B cell (primary cell): ENCODE measurements around the gene RUBCNL. TPM values are rescaled to one million over a fixed set of nuclear protein-coding genes. Genes with fewer than 3 reads are reported as not detected.

Experiments
- ATAC-seq: fragments of 200-7000 bp; cut with Tn5 transposase; one replicate; pipeline ENCODE4 v1.10.0; 2021; ENCODE audit warnings: low read depth, mild to moderate bottlenecking, moderate number of reproducible peaks, moderate library complexity
- CTCF ChIA-PET: fragments of 350-600 bp; sonication (Branson Sonifier 250); formaldehyde crosslinking; loops from one replicate; lab custom pipeline; 2021; ENCODE audit warnings: antibody characterized with exemption, inconsistent platforms; lab: Charles Lee
- POLR2A ChIA-PET: fragments of 350-600 bp; sonication (Branson Sonifier 250); formaldehyde crosslinking; loops from one replicate; lab custom pipeline; 2021; ENCODE audit warnings: antibody characterized with exemption; lab: Charles Lee
- DNase-seq: peaks from one replicate; pipeline ENCODE4 v3.0.0; 2013
- H2AFZ ChIP-seq: 2 replicates; pipeline ENCODE4 v1.6.1; 2012; ENCODE audit warnings: mild to moderate bottlenecking, low read depth, low read length; ENCODE audit not compliant: insufficient read depth, poor library complexity, severe bottlenecking
- H3K27ac ChIP-seq, 2 donors: 1 replicate in 1 of 2; 2 replicates in 1 of 2; pipeline ENCODE4 v1.5.1; 2012 to 2013; ENCODE audit warnings: low read length in 2 of 2, mild to moderate bottlenecking in 2 of 2, moderate library complexity in 1 of 2
- H3K27me3 ChIP-seq, 4 experiments: fragments of 200-600 bp in 1 of 4; sonication (generic) in 1 of 4; replicated peaks in 1 of 4; 1 replicate in 2 of 4; 2 replicates in 2 of 4; pipeline versions ENCODE4 v1.6.1 to v1.7.0; 2013 to 2016; ENCODE audit warnings: low read length in 3 of 4, mild to moderate bottlenecking in 2 of 4, mixed read lengths in 1 of 4, moderate library complexity in 1 of 4; ENCODE audit not compliant: insufficient read depth in 4 of 4, control insufficient read depth in 3 of 4; ENCODE audit errors: control extremely low read depth in 1 of 4
- H3K36me3 ChIP-seq, 2 experiments: replicated peaks in 1 of 2; 1 replicate in 1 of 2; 2 replicates in 1 of 2; pipeline versions ENCODE4 v1.6.1 to v1.7.1; 2013; ENCODE audit warnings: low read length in 1 of 2; ENCODE audit not compliant: insufficient read depth in 2 of 2, control insufficient read depth in 1 of 2; ENCODE audit errors: control extremely low read depth in 1 of 2, extremely low read depth in 1 of 2
- H3K4me1 ChIP-seq, 2 donors: fragments of 200-600 bp in 1 of 2; sonication (generic) in 1 of 2; 1 replicate in 1 of 2; 2 replicates in 1 of 2; pipeline versions ENCODE4 v1.5.1 to v1.6.1; 2013 to 2017; ENCODE audit warnings: low read length in 2 of 2; ENCODE audit not compliant: control insufficient read depth in 2 of 2, insufficient read depth in 2 of 2
- H3K4me2 ChIP-seq: replicated peaks from 2 replicates; pipeline ENCODE3; 2012; ENCODE audit warnings: mild to moderate bottlenecking, low read depth, low read length; ENCODE audit not compliant: poor library complexity, severe bottlenecking
- H3K4me3 ChIP-seq, 5 experiments: fragments of 200-600 bp in 1 of 5; sonication (generic) in 1 of 5; 1 replicate in 3 of 5; 2 replicates in 2 of 5; pipeline versions ENCODE4 v1.5.1 to v1.7.0; 2011 to 2016; ENCODE audit warnings: low read length in 4 of 5, mild to moderate bottlenecking in 4 of 5, low read depth in 2 of 5, control low read depth in 1 of 5, moderate library complexity in 1 of 5; ENCODE audit not compliant: insufficient read depth in 1 of 5; ENCODE audit errors: control extremely low read depth in 1 of 5, extremely low read depth in 1 of 5
- H3K79me2 ChIP-seq: fragments of 200-600 bp; sonication (generic); one replicate; pipeline ENCODE4 v1.6.0; 2016; ENCODE audit warnings: low read length; ENCODE audit not compliant: control insufficient read depth, insufficient read depth
- H3K9ac ChIP-seq: fragments of 200-600 bp; sonication (generic); 2 replicates; pipeline ENCODE4 v1.6.1; 2017; ENCODE audit warnings: mild to moderate bottlenecking, low read length, moderate library complexity
- H3K9me3 ChIP-seq, 3 donors: one replicate each; pipeline versions ENCODE4 v1.6.1 to v1.7.1; 2013; ENCODE audit warnings: low read length in 2 of 3; ENCODE audit not compliant: control insufficient read depth in 2 of 3, insufficient read depth in 1 of 3; ENCODE audit errors: control extremely low read depth in 1 of 3
- H4K20me1 ChIP-seq: 2 replicates; pipeline ENCODE4 v1.6.0; 2012; ENCODE audit warnings: mild to moderate bottlenecking, low read length; ENCODE audit not compliant: insufficient read depth, control insufficient read depth, poor library complexity, severe bottlenecking
- H3K27ac Mint-ChIP-seq: one replicate; pipeline ENCODE4 v1.8.0; 2021; ENCODE audit warnings: mixed read lengths
- H3K27me3 Mint-ChIP-seq: one replicate; pipeline ENCODE4 v1.8.0; 2021; ENCODE audit warnings: mixed read lengths
- H3K4me1 Mint-ChIP-seq: one replicate; pipeline ENCODE4 v1.8.0; 2021; ENCODE audit warnings: mixed read lengths
- H3K4me3 Mint-ChIP-seq: one replicate; pipeline ENCODE4 v1.8.0; 2021; ENCODE audit warnings: mixed read lengths
- H3K9me3 Mint-ChIP-seq: one replicate; pipeline ENCODE4 v1.8.0; 2022; ENCODE audit warnings: mixed read lengths; ENCODE audit not compliant: insufficient read depth
- EZH2 ChIP-seq: IDR thresholded peaks from 2 replicates; pipeline ENCODE4 v1.6.1; 2012; ENCODE audit warnings: borderline replicate concordance, low read depth, mild to moderate bottlenecking, moderate library complexity, low read length; ENCODE audit not compliant: insufficient read depth, poor library complexity, severe bottlenecking
- WGBS: methylation state at CpG from one replicate; pipeline ENCODE4 v1.1.5; 2013; ENCODE audit warnings: missing lambda C conversion rate; ENCODE audit not compliant: insufficient coverage; 5-methylcytosine and 5-hydroxymethylcytosine counted together
- intact Hi-C: fragments of 100-400 bp; cut with micrococcal nuclease; formaldehyde crosslinking; loops from one replicate; pipeline ENCODE4 v1.10.0; 2022
- polyA plus RNA-seq: library from polyadenylated mRNA; depleted of rRNA; stranded (reverse); fragments of >200 nt; gene quantifications from 2 replicates; pipeline ENCODE4 v1.2.3, GENCODE V29; 2012
- total RNA-seq, 2 donors: library from RNA; stranded (reverse); fragments of 120-200 nt in 1 of 2; gene quantifications; 1 replicate in 1 of 2; 2 replicates in 1 of 2; pipeline versions ENCODE4 v1.2.3 to v1.2.4, GENCODE V29; 2013 to 2022
- TF ChIP-seq, protein P1 (sequence below): fragments of 200-600 bp; IDR thresholded peaks from one replicate; pipeline ENCODE4 v1.8.0; 2022; ENCODE audit warnings: antibody characterized with exemption, mild to moderate bottlenecking

RUBCNL gene
- total and polyA plus RNA-seq, 2 donors (not counting 1 experiment from before 2014, with no cell fraction given), result 185 to 370 TPM

DNA sequence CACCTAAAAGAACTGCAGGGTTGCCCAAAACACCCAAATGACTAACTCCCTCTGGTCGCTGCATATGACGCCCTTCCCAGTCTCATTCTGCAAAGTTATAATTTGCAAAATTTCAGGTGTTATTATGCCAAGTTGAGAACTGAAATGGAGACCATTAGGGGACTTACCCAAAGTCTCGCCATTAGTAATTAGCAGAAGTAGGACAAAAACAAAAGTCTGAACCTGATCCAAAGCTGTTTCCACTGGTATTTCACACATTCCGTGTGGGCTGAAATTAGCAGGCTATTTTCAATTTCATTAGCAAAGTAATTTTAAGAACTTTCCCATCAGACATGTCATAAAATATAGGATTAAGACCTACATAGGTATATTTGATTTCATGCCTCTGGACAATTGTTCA is 6.8 kb downstream of the RUBCNL start:
- DNase-seq, result peak; percentile 50
- H3K36me3 ChIP-seq, result peaks cover 9 to 38% of the 10 kb centered on the region in 2 experiments
- Mint-ChIP-seq H3K9me3 (no peaks in the 10 kb centered on the region), H3K27me3 (no peaks in the 10 kb centered on the region), H3K27ac (peak overlapping the region; percentile 94), H3K4me1 (peaks cover 76% of the 10 kb centered on the region), H3K4me3 (peak overlapping the region; percentile 82)
- TF ChIP-seq, protein P1, sequence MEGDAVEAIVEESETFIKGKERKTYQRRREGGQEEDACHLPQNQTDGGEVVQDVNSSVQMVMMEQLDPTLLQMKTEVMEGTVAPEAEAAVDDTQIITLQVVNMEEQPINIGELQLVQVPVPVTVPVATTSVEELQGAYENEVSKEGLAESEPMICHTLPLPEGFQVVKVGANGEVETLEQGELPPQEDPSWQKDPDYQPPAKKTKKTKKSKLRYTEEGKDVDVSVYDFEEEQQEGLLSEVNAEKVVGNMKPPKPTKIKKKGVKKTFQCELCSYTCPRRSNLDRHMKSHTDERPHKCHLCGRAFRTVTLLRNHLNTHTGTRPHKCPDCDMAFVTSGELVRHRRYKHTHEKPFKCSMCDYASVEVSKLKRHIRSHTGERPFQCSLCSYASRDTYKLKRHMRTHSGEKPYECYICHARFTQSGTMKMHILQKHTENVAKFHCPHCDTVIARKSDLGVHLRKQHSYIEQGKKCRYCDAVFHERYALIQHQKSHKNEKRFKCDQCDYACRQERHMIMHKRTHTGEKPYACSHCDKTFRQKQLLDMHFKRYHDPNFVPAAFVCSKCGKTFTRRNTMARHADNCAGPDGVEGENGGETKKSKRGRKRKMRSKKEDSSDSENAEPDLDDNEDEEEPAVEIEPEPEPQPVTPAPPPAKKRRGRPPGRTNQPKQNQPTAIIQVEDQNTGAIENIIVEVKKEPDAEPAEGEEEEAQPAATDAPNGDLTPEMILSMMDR, result no peak
- H3K4me1 ChIP-seq, result peaks cover 84 to 91% of the 10 kb centered on the region in 2 donors
- H3K27ac ChIP-seq, result peak overlapping the region; percentile 84 to 97
- peak overlapping the region in 1 of 5 experiments; percentile 28 for H3K4me3 ChIP-seq
- peaks cover 96% of the 10 kb centered on the region for H3K79me2 ChIP-seq
- no peaks in the 10 kb centered on the region for H4K20me1 ChIP-seq
- ChIA-PET CTCF (interaction anchor here (1.4 to 12.3 kb wide), 2 partner anchors 8 to 13 kb away, joined by 3 to 113 read pairs; partner anchors contain the start of gene RUBCNL), POLR2A (interaction anchor here (0.6 kb wide), 1 partner anchor 21 kb away, joined by 5 read pairs; no protein-coding TSS in a partner anchor)
- intact Hi-C loops, result loop anchor here (5.0 to 10.0 kb wide), 4 partner anchors 217 to 605 kb away; partner anchors contain the start of gene ZC3H13
- H3K9ac ChIP-seq, result peak overlapping the region; percentile 5
- ATAC-seq, result no peak
- H3K27me3 ChIP-seq, result no peaks in the 10 kb centered on the region
- peak overlapping the region; percentile 77 for H3K4me2 ChIP-seq
- H2AFZ ChIP-seq, result no peak overlapping the region
- H3K9me3 ChIP-seq, result peaks cover 0 to 7% (median 0%) of the 10 kb centered on the region in 3 donors
- 0% methylated on average over 1 of the region's 4 CpGs for WGBS

DNA sequence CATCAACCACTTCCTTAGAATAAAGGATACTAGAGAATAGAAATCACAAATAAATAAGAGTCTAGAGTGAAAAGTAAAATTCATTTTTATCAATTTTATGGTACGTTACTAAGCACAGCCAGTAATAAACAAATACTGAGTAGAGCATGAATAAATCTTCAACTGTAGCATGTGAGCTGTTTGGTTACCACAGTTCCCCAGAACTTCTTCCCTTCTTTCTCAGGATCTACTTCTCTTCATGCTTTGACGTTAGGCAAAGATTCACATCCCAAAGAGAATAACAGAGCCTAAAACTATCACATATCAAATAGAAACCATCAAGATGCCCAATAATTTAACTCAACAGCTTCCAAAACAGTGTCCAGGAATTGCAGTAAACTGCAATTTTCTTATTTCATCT is 7.4 kb downstream of the RUBCNL start:
- Histone ChIP-seq H3K4me2 (peak overlapping the region; percentile 77), H3K9ac (peak overlapping the region; percentile 5), H3K4me3 (peak overlapping the region in 3 of 5 experiments; percentile 0 to 28 (median 5)), H3K27me3 (no peaks in the 10 kb centered on the region), H2AFZ (no peak overlapping the region), H3K36me3 (peaks cover 9 to 39% of the 10 kb centered on the region in 2 experiments), H3K27ac (peak overlapping the region; percentile 84 to 97), H4K20me1 (no peaks in the 10 kb centered on the region), H3K79me2 (peaks cover 96% of the 10 kb centered on the region), H3K9me3 (peaks cover 0 to 11% (median 0%) of the 10 kb centered on the region in 3 donors), H3K4me1 (peaks cover 91 to 93% of the 10 kb centered on the region in 2 donors)
- peak overlapping the region; percentile 94 for H3K27ac Mint-ChIP-seq
- DNase-seq, result no peak
- H3K9me3 Mint-ChIP-seq, result no peaks in the 10 kb centered on the region
- peak overlapping the region; percentile 82 for H3K4me3 Mint-ChIP-seq
- intact Hi-C loops, result loop anchor here (5.0 to 10.0 kb wide), 5 partner anchors 218 to 605 kb away; partner anchors contain the start of genes ESD and ZC3H13
- no peak for ATAC-seq
- no peaks in the 10 kb centered on the region for H3K27me3 Mint-ChIP-seq
- peaks cover 80% of the 10 kb centered on the region for H3K4me1 Mint-ChIP-seq
- TF ChIP-seq, protein P1, result no peak
- TF ChIP-seq EZH2, result no peak
- WGBS, result 14% methylated on average over 1 of the region's 2 CpGs
- CTCF ChIA-PET, result interaction anchor here (12.3 kb wide), 1 partner anchor 9 kb away, joined by 113 read pairs; the partner anchor contains the start of gene RUBCNL
- POLR2A ChIA-PET, result no interaction called here
